Measurements from ENCODE around the gene MYO3B.

- no peak for TF ChIP-seq ZNF549 (tag by site-specific recombination; IDR thresholded peaks at IDR 0.05)
- TF ChIP-seq ZNF274 (IDR thresholded peaks at IDR 0.05; ENCODE audit: low read length): no peak
- no peak for TF ChIP-seq ZNF274 (tag by site-specific recombination; IDR thresholded peaks at IDR 0.05; ENCODE audit: borderline replicate concordance)
- no peak for TF ChIP-seq ZNF18 (tag by site-specific recombination; IDR thresholded peaks at IDR 0.05)
- no peak for TF ChIP-seq OVOL3 (tag by site-specific recombination; IDR thresholded peaks at IDR 0.05)
- TF ChIP-seq ZNF473 (tag by site-specific recombination; IDR thresholded peaks at IDR 0.05): no peak
- no peak for TF ChIP-seq YY2 (tag by site-specific recombination; IDR thresholded peaks at IDR 0.05)
- TF ChIP-seq CTCF (tag by site-specific recombination; IDR thresholded peaks at IDR 0.05): no peak
- TF ChIP-seq ZNF76 (tag by site-specific recombination; IDR thresholded peaks at IDR 0.05; ENCODE audit: borderline replicate concordance, low read depth): no peak
These were observed 159.0 kb downstream of the MYO3B start for GRCh38 chr2:170336916-170337315.

All from HEK293 (cell line).